Memory B cell (primary cell): Measurements from ENCODE around the gene SYTL2.
A peak's percentile ranks its signal among the peaks of the same experiment; 100 is the strongest.
"Not testable (repeated sequence)": the region's sequence is repeated elsewhere in the genome, so short reads cannot be mapped to it uniquely, and the experiment has no call there.

Experiments
- ATAC-seq: fragments of 150-1000 bp; cut with Tn5 transposase; 2 replicates; pipeline ENCODE4 v1.10.0; 2021; ENCODE audit warnings: low read depth, mild to moderate bottlenecking, moderate library complexity
- DNase-seq, 2 donors: peaks; one replicate each; pipeline ENCODE4 v3.0.0; 2022; ENCODE audit warnings: low spot score in 2 of 2
- H3K27ac Mint-ChIP-seq: one replicate; pipeline ENCODE4 v1.8.0; 2022; ENCODE audit warnings: mild to moderate bottlenecking, moderate library complexity, mixed read lengths
- H3K27me3 Mint-ChIP-seq: one replicate; pipeline ENCODE4 v1.8.0; 2022; ENCODE audit warnings: mixed read lengths
- H3K36me3 Mint-ChIP-seq: one replicate; pipeline ENCODE4 v1.8.0; 2022; ENCODE audit warnings: mild to moderate bottlenecking, mixed read lengths
- H3K4me1 Mint-ChIP-seq: one replicate; pipeline ENCODE4 v1.8.0; 2022; ENCODE audit warnings: mixed read lengths
- H3K4me3 Mint-ChIP-seq: one replicate; pipeline ENCODE4 v1.8.0; 2022; ENCODE audit warnings: mild to moderate bottlenecking, moderate library complexity, mixed read lengths
- H3K9me3 Mint-ChIP-seq: one replicate; pipeline ENCODE4 v1.8.0; 2022; ENCODE audit warnings: mixed read lengths

The SYTL2 gene

DNA sequence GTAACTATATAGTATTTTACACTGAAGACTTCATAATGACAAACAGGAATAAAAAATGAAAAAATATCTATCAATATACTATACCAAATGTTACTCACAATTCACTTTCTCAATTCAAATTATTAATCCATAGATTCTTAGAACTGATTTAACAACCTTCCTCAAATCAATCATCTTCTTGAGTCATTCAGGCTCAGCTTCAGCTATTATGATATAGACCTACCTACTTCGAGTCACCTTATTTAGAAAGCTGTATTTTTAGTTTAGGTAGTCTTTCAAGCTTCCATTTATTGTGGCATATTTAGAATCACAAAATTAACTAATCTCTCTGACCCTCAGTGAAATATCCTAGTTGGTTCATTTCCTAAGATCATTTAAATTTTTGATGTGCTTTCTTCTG lies 154.2 kb downstream of the SYTL2 start:
- no peak for DNase-seq
- no peak for ATAC-seq
- H3K27me3 Mint-ChIP-seq = no peaks in the 10 kb centered on the region
- H3K9me3 Mint-ChIP-seq = no peaks in the 10 kb centered on the region
- H3K4me1 Mint-ChIP-seq = peaks cover 14% of the 10 kb centered on the region
- H3K27ac Mint-ChIP-seq = peak overlapping the region; percentile 55
- peaks cover 7% of the 10 kb centered on the region for H3K36me3 Mint-ChIP-seq
- H3K4me3 Mint-ChIP-seq = no peak overlapping the region

DNA sequence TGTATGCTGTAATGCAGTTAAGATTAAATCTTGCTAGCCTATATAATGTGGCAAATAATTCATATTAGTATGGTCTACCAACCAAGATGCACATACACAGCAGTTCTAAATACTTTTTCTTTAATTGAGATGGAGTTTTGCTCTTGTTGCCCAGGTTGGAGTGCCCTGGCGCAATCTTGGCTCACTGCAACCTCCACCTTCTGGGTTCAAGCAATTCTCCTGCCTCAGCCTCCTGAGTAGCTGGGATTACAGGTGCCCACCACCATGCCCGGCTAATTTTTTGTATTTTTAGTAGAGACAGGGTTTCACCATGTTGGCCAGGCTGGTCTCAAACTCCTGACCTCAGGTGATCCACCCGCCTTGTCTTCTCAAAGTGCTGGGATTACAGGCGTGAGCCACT lies 156.6 kb downstream of the SYTL2 start:
- not testable (repeated sequence) for H3K4me3 Mint-ChIP-seq, H3K4me1 Mint-ChIP-seq, H3K9me3 Mint-ChIP-seq, H3K27ac Mint-ChIP-seq, DNase-seq, H3K27me3 Mint-ChIP-seq, ATAC-seq, H3K36me3 Mint-ChIP-seq

DNA sequence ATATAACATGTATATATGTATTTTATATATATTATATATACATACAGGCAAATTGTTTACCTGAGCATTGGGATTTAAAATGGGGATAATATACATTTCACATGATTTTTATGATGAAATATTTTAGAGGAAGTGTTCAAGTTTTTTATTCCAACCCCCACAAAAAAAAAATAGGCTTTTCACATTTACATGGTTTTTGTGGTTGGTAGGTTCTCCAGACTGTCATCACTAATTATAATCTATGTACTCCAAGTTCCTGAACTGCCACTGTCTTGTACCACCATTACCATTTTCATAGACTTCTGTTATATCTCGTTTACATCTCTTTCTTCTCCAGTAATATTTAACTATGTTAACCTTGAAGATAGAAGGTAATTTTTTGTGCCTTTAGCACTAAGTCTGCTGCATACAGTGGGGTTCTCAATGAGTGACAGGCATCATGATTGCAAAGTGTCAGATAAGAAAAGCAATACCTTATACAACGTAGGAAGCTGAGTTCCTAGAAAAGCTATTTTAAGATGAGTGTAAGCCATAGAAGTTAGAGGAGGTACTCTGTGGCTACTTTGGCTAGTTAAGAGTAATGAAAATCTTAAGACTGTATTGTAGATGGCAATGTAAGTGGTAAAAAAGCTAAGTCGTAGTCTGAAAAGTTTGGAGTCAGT lies 158.0 kb downstream of the SYTL2 start:
- Mint-ChIP-seq H3K9me3 (no peaks in the 10 kb centered on the region), H3K4me3 (no peak overlapping the region), H3K4me1 (peaks cover 9% of the 10 kb centered on the region), H3K27me3 (no peaks in the 10 kb centered on the region), H3K36me3 (peaks cover 3% of the 10 kb centered on the region), H3K27ac (no peak overlapping the region)
- DNase-seq = no peak
- no peak for ATAC-seq

DNA sequence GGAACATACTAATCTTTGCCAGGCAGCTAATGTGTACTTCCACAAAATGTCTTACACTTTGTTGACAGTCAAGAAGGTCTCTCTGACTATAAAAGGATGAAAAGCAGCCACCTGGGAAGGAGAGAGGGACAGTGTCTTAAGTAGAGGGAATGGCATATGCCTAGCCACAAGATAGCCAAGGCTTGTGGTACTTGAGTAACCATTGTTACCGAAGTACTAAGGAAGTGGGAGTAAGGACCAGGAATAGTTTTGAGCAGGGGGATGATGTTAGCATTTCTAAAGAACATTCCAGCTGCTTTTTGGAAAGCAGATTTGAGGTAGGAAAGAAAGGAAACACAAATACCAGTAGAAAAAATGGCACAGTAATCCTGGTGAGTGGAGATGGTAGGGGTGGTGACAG lies 159.8 kb downstream of the SYTL2 start:
- DNase-seq (no peak), ATAC-seq (no peak)
- Mint-ChIP-seq H3K36me3 (peaks cover 3% of the 10 kb centered on the region), H3K27ac (no peak overlapping the region), H3K9me3 (no peaks in the 10 kb centered on the region), H3K4me3 (no peak overlapping the region), H3K27me3 (no peaks in the 10 kb centered on the region), H3K4me1 (peaks cover 8% of the 10 kb centered on the region)

DNA sequence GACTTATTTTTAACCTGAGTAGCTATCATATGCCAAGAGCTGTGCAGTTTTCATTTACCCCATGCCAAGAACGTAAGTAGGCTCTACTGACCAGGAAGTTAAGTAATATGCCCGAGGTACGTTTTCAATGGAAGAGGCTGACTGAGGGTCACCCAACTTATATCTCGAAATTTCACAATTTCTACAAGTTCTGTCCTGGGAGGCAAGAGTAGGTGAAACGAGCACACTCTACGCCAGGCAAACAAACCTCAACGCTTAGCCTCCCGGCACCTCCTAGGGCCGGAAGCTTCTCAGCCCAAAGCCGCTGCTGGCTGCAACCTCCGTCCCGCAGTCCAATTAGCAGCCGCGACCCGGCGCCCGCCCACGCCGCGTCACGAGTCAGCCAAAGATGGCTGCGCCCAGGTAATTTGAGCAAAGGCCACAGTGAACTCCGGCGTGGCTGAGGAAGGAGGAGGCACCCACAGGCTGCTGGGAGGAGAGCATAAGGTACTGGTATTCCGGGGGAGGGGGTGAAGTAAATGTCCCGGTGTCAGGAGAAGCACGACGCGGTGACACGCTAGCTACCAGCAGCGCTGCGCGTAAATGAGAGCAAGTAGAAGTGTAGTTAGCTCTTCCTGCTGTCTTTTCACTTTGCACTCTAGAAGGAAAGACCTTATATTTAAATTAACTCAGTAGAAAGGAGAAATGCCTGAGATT lies 163.2 kb downstream of the SYTL2 start, which contains the start of gene TMEM126A:
TMEM126A (plus strand) TSS at position 364 of the 696 bp plus-strand sequence. CDS start 2,289 bp downstream, outside the sequence.
- Mint-ChIP-seq H3K4me3 (peak within 1 kb of the TSS; percentile 100), H3K36me3 (peaks cover 3% of the 10 kb centered on the region), H3K27me3 (peaks cover 2% of the 10 kb centered on the region), H3K27ac (peak within 1 kb of the TSS; percentile 99), H3K9me3 (no peaks in the 10 kb centered on the region), H3K4me1 (peaks cover 5% of the 10 kb centered on the region)
- peak; percentile 99 for ATAC-seq
- peak; percentile 81 to 85 for DNase-seq

DNA sequence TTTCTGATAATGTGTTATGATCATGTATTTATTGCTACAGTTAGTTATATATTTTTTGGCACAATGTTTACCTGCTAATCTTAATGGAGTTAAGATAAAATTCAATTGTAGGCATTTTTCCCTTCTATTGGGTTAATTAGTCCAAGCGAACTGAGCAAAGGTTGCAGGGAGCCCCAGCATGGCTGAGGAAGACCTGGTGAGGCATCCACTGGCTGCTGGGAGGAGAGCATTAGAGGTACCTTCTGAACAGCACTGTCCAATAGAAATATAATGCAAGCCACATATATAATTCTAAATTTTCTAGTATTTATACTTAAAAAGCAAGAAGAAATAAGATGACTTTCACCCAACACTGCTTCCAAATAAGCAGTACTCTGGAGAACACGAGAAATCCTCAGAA lies 163.9 kb downstream of the SYTL2 start:
- Mint-ChIP-seq H3K4me1 (peaks cover 5% of the 10 kb centered on the region), H3K9me3 (no peaks in the 10 kb centered on the region), H3K27me3 (peaks cover 2% of the 10 kb centered on the region), H3K36me3 (peaks cover 3% of the 10 kb centered on the region), H3K27ac (peak overlapping the region; percentile 99), H3K4me3 (peak overlapping the region; percentile 100)
- ATAC-seq = no peak
- DNase-seq = no peak
